Neural crest cell (in vitro differentiated cells): ENCODE measurements around the gene OSBPL1A. TPM values are rescaled to one million over a fixed set of nuclear protein-coding genes. Genes with fewer than 3 reads are reported as not detected.

Experiments
- DNase-seq: peaks from one replicate; pipeline ENCODE4 v3.0.0; 2021; ENCODE audit warnings: low read depth, mixed read lengths, low spot score
- H3K27ac Mint-ChIP-seq: one replicate; pipeline ENCODE4 v1.8.0; 2021; ENCODE audit warnings: mild to moderate bottlenecking, mixed read lengths; ENCODE audit not compliant: unreplicated experiment
- H3K27me3 Mint-ChIP-seq: 2 replicates; pipeline ENCODE4 v1.8.0; 2021; ENCODE audit warnings: low read depth, mild to moderate bottlenecking, mixed read lengths
- H3K36me3 Mint-ChIP-seq: 2 replicates; pipeline ENCODE4 v1.8.0; 2021; ENCODE audit warnings: low read depth, mild to moderate bottlenecking, mixed read lengths
- H3K4me1 Mint-ChIP-seq: 2 replicates; pipeline ENCODE4 v1.8.0; 2021; ENCODE audit warnings: mixed read lengths
- H3K4me3 Mint-ChIP-seq: one replicate; pipeline ENCODE4 v1.8.0; 2021; ENCODE audit warnings: mild to moderate bottlenecking, mixed read lengths
- H3K9me3 Mint-ChIP-seq: 2 replicates; pipeline ENCODE4 v1.8.0; 2021; ENCODE audit warnings: mixed read lengths
- total RNA-seq: library from RNA; stranded (reverse); gene quantifications from 2 replicates; pipeline ENCODE4 v1.2.1, GENCODE V29; 2021
- TF ChIP-seq, protein P1 (sequence below): fragments of 200-600 bp; sonication (generic); conservative IDR thresholded peaks from 2 replicates; pipeline ENCODE4 v1.5.0; 2021; ENCODE audit warnings: antibody characterized with exemption, mild to moderate bottlenecking

Gene OSBPL1A
- total RNA-seq, 1 donor from 2014 or later = 45.8 TPM

DNA sequence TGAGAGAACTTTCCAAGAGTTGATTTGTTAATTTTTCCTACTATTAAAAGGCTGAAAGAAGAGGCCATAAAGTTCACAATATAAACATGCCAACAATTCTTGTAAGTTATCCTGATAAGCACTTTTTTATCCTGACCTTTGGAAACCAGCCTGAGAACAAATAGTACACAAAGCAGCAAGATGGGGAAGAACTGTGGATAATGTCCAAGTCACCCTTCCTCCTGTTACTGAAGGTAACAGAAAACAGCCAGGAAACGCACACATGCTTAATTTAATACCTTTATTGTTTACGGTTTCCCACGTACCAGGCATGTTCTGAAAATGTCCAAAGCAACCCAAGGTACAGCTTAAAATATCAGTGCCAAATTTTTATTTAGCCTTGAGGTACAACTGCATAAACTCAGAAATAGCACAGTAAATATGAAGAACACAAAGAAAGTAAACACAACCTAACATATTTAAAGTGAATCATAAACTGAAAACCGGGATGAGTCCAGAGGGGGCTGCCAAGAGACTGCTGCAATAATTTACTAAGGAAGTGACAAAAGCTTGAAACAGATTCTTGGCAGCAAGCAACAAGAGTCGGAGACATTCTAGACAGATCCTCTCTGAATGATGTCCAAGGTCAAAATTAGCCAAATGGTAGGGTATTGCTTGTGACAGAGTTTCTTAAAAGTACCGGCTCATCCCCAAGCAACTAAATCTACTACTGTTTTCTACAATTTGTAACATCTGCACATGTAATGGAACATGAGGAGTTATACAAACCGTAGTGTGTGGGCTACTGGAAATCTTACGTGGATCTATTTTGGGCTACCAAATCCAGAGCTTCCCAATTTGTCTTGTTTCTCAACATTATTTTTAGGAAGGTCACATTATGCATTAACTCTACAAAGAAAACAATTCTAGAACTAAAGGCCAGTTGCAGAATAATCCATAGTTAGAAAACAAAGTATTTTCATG is 165.6 kb downstream of the OSBPL1A start:
- no peaks in the 10 kb centered on the region for H3K27me3 Mint-ChIP-seq
- H3K36me3 Mint-ChIP-seq = peaks cover 9% of the 10 kb centered on the region
- no peak overlapping the region for H3K4me3 Mint-ChIP-seq

DNA sequence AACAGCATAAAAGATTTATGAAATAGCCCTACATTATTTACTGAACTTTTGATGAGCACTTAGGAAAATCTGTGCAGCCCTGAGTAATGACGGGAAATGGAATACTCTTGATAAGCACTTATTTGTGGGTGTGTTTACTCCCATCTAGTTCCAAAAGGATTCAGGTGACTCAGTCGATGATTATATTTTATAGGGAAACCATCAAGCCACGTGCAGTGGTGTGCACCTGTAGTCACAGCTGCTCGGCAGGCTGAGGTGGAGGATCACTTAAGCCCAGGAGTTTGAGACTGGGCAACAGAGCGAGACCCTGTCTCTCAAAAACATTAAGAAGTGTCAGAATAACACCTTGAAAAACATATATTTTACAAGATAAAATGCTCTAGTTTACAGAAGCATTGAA is 166.9 kb downstream of the OSBPL1A start:
- TF ChIP-seq, protein P1, sequence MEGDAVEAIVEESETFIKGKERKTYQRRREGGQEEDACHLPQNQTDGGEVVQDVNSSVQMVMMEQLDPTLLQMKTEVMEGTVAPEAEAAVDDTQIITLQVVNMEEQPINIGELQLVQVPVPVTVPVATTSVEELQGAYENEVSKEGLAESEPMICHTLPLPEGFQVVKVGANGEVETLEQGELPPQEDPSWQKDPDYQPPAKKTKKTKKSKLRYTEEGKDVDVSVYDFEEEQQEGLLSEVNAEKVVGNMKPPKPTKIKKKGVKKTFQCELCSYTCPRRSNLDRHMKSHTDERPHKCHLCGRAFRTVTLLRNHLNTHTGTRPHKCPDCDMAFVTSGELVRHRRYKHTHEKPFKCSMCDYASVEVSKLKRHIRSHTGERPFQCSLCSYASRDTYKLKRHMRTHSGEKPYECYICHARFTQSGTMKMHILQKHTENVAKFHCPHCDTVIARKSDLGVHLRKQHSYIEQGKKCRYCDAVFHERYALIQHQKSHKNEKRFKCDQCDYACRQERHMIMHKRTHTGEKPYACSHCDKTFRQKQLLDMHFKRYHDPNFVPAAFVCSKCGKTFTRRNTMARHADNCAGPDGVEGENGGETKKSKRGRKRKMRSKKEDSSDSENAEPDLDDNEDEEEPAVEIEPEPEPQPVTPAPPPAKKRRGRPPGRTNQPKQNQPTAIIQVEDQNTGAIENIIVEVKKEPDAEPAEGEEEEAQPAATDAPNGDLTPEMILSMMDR = no peak
- H3K4me3 Mint-ChIP-seq = no peak overlapping the region
- H3K27me3 Mint-ChIP-seq = no peaks in the 10 kb centered on the region
- peaks cover 6% of the 10 kb centered on the region for H3K36me3 Mint-ChIP-seq
- H3K4me1 Mint-ChIP-seq = peaks cover 10% of the 10 kb centered on the region
- no peak overlapping the region for H3K27ac Mint-ChIP-seq
- no peaks in the 10 kb centered on the region for H3K9me3 Mint-ChIP-seq
- DNase-seq = no peak

More for the DNA sequence above, 165.6 kb downstream of the OSBPL1A start:
- H3K4me1 Mint-ChIP-seq = peaks cover 10% of the 10 kb centered on the region
- no peak for DNase-seq
- H3K9me3 Mint-ChIP-seq = no peaks in the 10 kb centered on the region
- H3K27ac Mint-ChIP-seq = no peak overlapping the region
- TF ChIP-seq, protein P1 = no peak

DNA sequence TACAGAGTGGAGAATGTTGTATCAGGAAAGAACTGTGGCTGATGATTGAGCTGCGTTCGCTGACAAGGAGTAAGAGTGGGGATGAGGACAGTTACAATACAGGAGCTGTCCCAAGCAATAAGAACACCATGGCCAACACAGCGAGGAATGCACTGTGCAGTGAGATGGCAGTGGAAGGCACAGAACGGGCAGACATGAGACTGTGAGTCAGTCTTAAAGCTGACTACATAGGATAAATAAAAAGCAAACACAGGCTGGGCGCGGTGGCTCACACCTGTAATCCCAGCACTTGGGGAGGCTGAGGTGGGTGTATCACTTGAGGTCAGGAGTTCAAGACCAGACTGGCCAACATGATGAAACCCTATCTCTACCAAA is 169.0 kb downstream of the OSBPL1A start:
- no peaks in the 10 kb centered on the region for H3K9me3 Mint-ChIP-seq
- H3K4me1 Mint-ChIP-seq = peaks cover 10% of the 10 kb centered on the region
- DNase-seq = no peak
- peak overlapping the region; percentile 24 for H3K27ac Mint-ChIP-seq
- TF ChIP-seq, protein P1 = no peak
- no peaks in the 10 kb centered on the region for H3K36me3 Mint-ChIP-seq
- H3K27me3 Mint-ChIP-seq = no peaks in the 10 kb centered on the region
- H3K4me3 Mint-ChIP-seq = no peak overlapping the region

DNA sequence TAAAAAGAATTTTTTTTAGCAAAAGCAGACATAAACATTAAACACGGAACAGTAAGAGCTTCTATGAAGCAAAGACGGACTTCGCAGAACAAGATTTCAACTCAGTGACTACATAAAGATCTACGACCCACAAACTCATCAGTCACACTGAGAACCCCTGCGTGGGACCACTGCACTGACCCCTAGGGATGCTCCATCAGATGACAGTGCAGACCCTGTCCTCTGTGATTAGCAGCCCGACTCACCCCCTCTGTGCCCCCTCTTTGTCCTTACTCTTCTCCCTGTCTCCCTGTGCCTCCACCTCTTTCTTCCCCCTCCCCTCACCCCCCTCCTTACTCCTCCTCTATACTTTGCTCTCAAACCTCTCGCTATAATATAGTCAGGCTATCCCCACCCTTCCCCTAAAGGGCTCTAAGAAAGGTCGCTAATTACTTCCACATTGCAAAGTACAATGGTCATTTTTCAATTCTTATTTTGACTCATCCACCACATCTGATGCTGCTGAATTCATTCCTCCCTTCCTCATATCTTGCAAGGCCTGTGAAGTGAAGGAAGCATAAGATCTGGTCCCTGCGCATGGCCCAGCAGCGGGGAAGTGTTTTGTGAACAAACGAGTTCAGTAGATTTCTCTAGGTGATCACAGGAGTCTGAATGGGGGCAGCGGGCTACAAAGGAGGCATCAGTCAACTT is 169.5 kb downstream of the OSBPL1A start:
- H3K9me3 Mint-ChIP-seq = no peaks in the 10 kb centered on the region

DNA sequence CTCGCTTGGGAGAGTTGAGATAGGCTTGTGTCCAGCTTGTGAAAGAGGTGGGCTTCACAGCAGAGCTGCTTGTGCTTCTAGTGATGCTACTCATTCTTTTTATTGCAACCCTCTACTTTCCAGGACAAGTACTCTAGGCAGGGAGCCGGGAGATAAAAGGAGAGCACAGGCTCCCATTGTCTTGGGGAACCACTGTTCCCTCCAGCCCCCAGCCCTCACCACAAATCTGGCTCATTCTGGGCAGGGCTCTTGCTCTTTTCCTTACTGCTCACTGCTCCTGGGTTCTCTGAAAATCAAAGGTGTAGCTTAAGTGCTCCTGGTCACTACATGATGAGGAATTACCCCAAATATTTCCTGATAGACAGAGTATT is 177.3 kb downstream of the OSBPL1A start:
- H3K27me3 Mint-ChIP-seq = no peaks in the 10 kb centered on the region
- TF ChIP-seq, protein P1 = no peak
- H3K4me1 Mint-ChIP-seq = peaks cover 10% of the 10 kb centered on the region
- DNase-seq = no peak
- peak overlapping the region; percentile 84 for H3K27ac Mint-ChIP-seq
- H3K4me3 Mint-ChIP-seq = no peak overlapping the region
- H3K9me3 Mint-ChIP-seq = no peaks in the 10 kb centered on the region
- H3K36me3 Mint-ChIP-seq = no peaks in the 10 kb centered on the region

More for the DNA sequence above, 169.5 kb downstream of the OSBPL1A start:
- Mint-ChIP-seq H3K4me3 (no peak overlapping the region), H3K4me1 (peaks cover 10% of the 10 kb centered on the region), H3K27me3 (no peaks in the 10 kb centered on the region), H3K27ac (peak overlapping the region; percentile 24), H3K36me3 (no peaks in the 10 kb centered on the region)
- TF ChIP-seq, protein P1 = no peak
- DNase-seq = no peak
